BJ (cell line): ENCODE results near the gene ACSS2. TPM values are rescaled to one million over a fixed set of nuclear protein-coding genes. Genes with fewer than 3 reads are reported as not detected.

ENCODE experiments used
- CTCF ChIA-PET: fragments of 350-600 bp; formaldehyde crosslinking; extraction: SDS; loops from one replicate; lab custom pipeline; 2021; ENCODE audit warnings: antibody characterized with exemption, inconsistent platforms; lab: Yijun Ruan, JAX
- POLR2A ChIA-PET: fragments of 300-600 bp; sonication (Branson Sonifier 250); formaldehyde crosslinking; extraction: SDS; loops from one replicate; lab custom pipeline; 2021; ENCODE audit warnings: antibody characterized with exemption; lab: Charles Lee
- DNase-seq: peaks from one replicate; pipeline ENCODE4 v3.0.0-alpha.2; 2011; ENCODE audit warnings: low read depth
- H3K27me3 ChIP-seq: 2 replicates; pipeline ENCODE4 v1.6.0; 2011; ENCODE audit warnings: low read length; ENCODE audit not compliant: control insufficient read depth, insufficient read depth
- H3K36me3 ChIP-seq: 2 replicates; pipeline ENCODE4 v1.5.1; 2011; ENCODE audit warnings: low read length; ENCODE audit not compliant: control insufficient read depth, insufficient read depth
- H3K4me3 ChIP-seq: 2 replicates; pipeline ENCODE4 v1.5.1; 2011; ENCODE audit warnings: low read depth, mild to moderate bottlenecking, control low read depth, low read length
- polyA plus RNA-seq: library from polyadenylated mRNA; depleted of rRNA; stranded (reverse); fragments of >200 nt; gene quantifications from 2 replicates; pipeline ENCODE4 v1.2.3, GENCODE V29; 2011
- TF ChIP-seq, protein P1 (sequence below): IDR thresholded peaks from 2 replicates; pipeline ENCODE4 v1.5.1; 2011; ENCODE audit warnings: low read depth, mild to moderate bottlenecking, control low read depth, inconsistent platforms, low read length, moderate library complexity; ENCODE audit not compliant: insufficient read depth

Gene ACSS2
- polyA plus RNA-seq, 1 experiment = 32.1 TPM

DNA sequence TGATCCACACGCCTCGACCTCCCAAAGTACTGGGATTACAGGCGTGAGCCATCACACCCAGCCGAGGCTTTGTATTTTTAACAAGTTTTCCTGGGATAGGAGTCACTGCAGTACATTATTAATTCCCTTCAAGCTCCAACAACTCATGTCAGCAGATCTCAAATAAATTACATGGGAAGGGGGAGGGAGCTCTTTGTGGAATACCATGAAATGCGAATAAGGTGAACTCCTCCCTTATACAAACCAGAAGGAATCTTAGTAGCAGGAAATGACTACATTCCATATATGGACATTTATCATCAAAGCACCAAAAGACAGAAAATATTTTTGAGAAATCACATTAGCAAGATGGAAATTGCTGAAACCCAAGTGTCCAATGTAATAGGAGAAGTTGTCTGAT lies 76.3 kb downstream of the ACSS2 start:
- Histone ChIP-seq H3K27me3 (no peaks in the 10 kb centered on the region), H3K4me3 (no peak overlapping the region), H3K36me3 (peaks cover 3% of the 10 kb centered on the region)
- DNase-seq = no peak
- POLR2A ChIA-PET = no interaction called here
- CTCF ChIA-PET = interaction anchor here (1.3 to 3.0 kb wide), 2 partner anchors 9 to 79 kb away, joined by 3 to 26 read pairs; partner anchors contain the start of gene GGT7
- TF ChIP-seq, protein P1, sequence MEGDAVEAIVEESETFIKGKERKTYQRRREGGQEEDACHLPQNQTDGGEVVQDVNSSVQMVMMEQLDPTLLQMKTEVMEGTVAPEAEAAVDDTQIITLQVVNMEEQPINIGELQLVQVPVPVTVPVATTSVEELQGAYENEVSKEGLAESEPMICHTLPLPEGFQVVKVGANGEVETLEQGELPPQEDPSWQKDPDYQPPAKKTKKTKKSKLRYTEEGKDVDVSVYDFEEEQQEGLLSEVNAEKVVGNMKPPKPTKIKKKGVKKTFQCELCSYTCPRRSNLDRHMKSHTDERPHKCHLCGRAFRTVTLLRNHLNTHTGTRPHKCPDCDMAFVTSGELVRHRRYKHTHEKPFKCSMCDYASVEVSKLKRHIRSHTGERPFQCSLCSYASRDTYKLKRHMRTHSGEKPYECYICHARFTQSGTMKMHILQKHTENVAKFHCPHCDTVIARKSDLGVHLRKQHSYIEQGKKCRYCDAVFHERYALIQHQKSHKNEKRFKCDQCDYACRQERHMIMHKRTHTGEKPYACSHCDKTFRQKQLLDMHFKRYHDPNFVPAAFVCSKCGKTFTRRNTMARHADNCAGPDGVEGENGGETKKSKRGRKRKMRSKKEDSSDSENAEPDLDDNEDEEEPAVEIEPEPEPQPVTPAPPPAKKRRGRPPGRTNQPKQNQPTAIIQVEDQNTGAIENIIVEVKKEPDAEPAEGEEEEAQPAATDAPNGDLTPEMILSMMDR = no peak

DNA sequence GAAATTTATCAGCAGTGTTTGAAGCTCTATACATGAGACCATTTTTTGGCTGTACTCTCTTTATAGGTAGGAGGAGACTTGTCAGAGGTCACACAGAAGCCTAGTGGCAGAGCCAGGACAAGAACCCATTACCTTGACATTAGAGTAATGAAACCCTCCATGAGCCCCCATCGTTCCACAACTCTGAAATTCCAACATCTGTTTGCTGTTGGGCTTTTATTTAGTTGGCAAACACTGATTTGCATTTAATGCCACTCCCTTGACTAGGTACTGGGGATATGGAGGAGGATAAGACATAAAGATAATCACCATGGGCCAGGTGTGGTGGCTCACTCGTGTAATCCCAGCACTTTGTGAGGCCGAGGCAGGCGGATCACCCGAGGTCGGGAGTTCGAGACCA lies 77.5 kb downstream of the ACSS2 start:
- Histone ChIP-seq H3K36me3 (peaks cover 3% of the 10 kb centered on the region), H3K27me3 (no peaks in the 10 kb centered on the region), H3K4me3 (no peak overlapping the region)
- TF ChIP-seq, protein P1 = no peak
- DNase-seq = no peak
- POLR2A ChIA-PET = no interaction called here
- CTCF ChIA-PET = interaction anchor here (3.0 to 3.5 kb wide), 2 partner anchors 79 to 80 kb away, joined by 26 to 55 read pairs; partner anchors contain the start of genes ACSS2 and GGT7

DNA sequence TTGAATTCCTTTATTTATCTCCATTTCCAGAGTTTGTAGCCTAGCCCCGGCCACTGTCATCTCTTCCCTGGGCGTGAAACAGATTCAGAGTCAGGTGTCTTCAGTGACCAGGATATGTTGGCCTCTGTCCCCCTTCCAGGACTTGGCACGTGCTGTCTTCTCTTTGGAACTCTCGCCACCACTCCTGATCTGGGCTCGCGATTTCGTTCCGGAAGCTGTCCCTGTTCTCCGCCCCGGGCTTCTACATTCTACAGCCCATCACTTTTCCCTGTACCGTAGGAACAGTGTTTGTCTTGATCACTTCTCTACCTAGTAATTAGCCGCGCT lies 78.5 kb downstream of the ACSS2 start:
- Histone ChIP-seq H3K36me3 (peaks cover 3% of the 10 kb centered on the region), H3K4me3 (peak overlapping the region; percentile 82), H3K27me3 (no peaks in the 10 kb centered on the region)
- TF ChIP-seq, protein P1 = no peak
- ChIA-PET CTCF (interaction anchor here (1.1 to 3.5 kb wide), 4 partner anchors 17 to 86 kb away, joined by 3 to 55 read pairs (median 4); partner anchors contain the start of genes ACSS2 and GGT7), POLR2A (interaction anchor here (1.1 kb wide), 1 partner anchor 48 kb away, joined by 3 read pairs; no protein-coding TSS in a partner anchor)
- no peak for DNase-seq

DNA sequence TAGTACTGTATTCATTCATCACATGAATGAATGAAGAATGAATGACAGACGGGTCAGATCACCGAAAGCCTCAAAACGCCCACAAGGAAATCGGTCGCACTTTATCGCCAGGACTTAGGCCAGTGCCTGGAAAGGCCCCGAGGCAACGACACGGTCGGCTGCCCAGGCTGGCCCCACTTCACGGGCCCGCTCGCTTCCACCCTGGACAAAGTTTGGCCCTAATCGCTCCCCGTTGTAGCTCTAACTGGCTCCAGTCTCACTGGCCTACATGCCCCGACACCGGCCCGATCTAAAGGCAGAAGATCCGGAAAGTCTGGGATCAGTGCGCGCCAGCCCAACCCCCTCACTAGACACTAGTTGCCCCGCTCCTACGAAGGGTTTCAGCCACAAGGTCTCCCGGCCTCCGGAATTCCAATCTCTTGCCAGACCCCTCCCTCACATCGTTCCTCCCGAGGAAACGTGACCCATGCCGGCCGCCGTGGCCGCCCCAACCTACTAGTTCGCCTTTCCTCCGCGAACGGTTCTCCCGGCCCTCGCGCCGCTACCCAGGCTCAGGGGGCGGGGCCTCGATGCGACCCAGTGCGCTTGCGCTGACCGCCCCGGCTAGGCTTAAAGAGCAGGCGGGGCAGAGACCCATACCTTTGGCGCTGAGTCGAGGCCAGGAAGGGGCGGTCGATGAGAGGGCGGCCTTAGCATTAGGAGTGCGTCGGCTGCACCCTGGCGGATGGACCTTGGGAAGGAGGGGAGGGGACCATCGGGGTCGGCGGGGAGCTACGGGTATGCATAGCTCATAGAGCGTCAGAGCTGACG lies 79.0 kb downstream of the ACSS2 start, which contains the start of the genes GSS and MYH7B:
Gene GSS (minus strand): TSS at position 576 of the 810 bp plus-strand sequence. CDS start 3,954 bp downstream, outside the sequence.
Gene MYH7B (plus strand): TSS at position 638 of the 810 bp plus-strand sequence. CDS start 22,138 bp downstream, outside the sequence.
- ChIA-PET CTCF (interaction anchor here (0.9 to 3.5 kb wide), 9 partner anchors 9 to 86 kb away, joined by 3 to 55 read pairs (median 3); partner anchors contain the start of genes ACSS2 and GGT7), POLR2A (interaction anchor here (0.6 to 1.1 kb wide), 2 partner anchors 48 to 51 kb away, joined by 3 read pairs; no protein-coding TSS in a partner anchor)
- TF ChIP-seq, protein P1 = peak; percentile 62
- H3K27me3 ChIP-seq = no peaks in the 10 kb centered on the region
- H3K36me3 ChIP-seq = peaks cover 3% of the 10 kb centered on the region
- peak; percentile 68 for DNase-seq
- peak within 1 kb of the TSS; percentile 82 for H3K4me3 ChIP-seq

DNA sequence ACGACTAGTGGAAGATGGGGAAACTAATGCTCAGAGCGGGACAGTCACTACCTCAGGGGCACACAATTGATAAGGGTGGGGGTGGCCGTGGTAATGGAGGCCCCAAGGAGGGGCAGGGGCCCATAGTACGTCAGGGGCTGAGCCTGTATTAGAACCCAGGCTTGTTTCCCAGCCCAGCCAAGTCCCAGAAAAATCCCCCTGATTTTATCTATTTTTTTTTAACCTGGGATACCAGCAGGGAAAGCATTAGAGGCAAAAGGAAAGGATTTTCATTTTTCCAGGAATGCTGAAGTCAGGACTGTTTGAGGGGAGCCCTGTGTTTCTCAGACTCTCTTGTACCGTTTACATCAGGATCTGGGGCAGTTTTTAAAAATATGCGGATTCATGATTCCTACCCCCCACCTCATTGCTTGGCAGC lies 79.6 kb downstream of the ACSS2 start:
- peaks cover 3% of the 10 kb centered on the region for H3K36me3 ChIP-seq
- DNase-seq = no peak
- H3K27me3 ChIP-seq = no peaks in the 10 kb centered on the region
- POLR2A ChIA-PET = interaction anchor here (0.6 to 1.1 kb wide), 2 partner anchors 49 to 51 kb away, joined by 3 read pairs; no protein-coding TSS in a partner anchor
- CTCF ChIA-PET = interaction anchor here (0.9 to 3.5 kb wide), 9 partner anchors 10 to 87 kb away, joined by 3 to 55 read pairs (median 3); partner anchors contain the start of genes ACSS2 and GGT7
- H3K4me3 ChIP-seq = peak overlapping the region; percentile 82
- TF ChIP-seq, protein P1 = no peak
